OCI-LY1 (cell line): ENCODE results near the gene PI16.

Experiments used
- H2AFZ ChIP-seq: fragments of 200-600 bp; sonication (generic), shearing (Covaris generic); 2 replicates; pipeline ENCODE4 v1.6.0; 2014; ENCODE audit warnings: antibody characterized with exemption, mild to moderate bottlenecking, low read length
- H3F3A ChIP-seq: fragments of 200-600 bp; sonication (generic), shearing (Covaris generic); 2 replicates; pipeline ENCODE4 v1.6.0; 2014; ENCODE audit warnings: mild to moderate bottlenecking, antibody characterized with exemption, low read length, moderate library complexity; ENCODE audit not compliant: insufficient read depth
- H3K27ac ChIP-seq: fragments of 200-600 bp; sonication (generic); 2 replicates; pipeline ENCODE4 v1.5.1; 2014; ENCODE audit warnings: low read length, mixed run types, mild to moderate bottlenecking, low read depth; ENCODE audit not compliant: poor library complexity, severe bottlenecking
- H3K27me3 ChIP-seq: fragments of 200-600 bp; sonication (generic); 2 replicates; pipeline ENCODE4 v1.6.0; 2014; ENCODE audit warnings: antibody characterized with exemption, mild to moderate bottlenecking, low read length, moderate library complexity; ENCODE audit not compliant: insufficient read depth
- H3K36me3 ChIP-seq: fragments of 200-600 bp; sonication (generic); 2 replicates; pipeline ENCODE4 v1.6.1; 2014; ENCODE audit warnings: mild to moderate bottlenecking, antibody characterized with exemption, low read length, moderate library complexity, mixed read lengths; ENCODE audit not compliant: insufficient read depth
- H3K4me1 ChIP-seq: fragments of 200-600 bp; sonication (generic); 2 replicates; pipeline ENCODE4 v1.5.1; 2014; ENCODE audit warnings: mild to moderate bottlenecking, low read length, moderate library complexity; ENCODE audit not compliant: insufficient read depth, severe bottlenecking
- H3K4me2 ChIP-seq: fragments of 200-600 bp; sonication (generic), shearing (Covaris generic); 2 replicates; pipeline ENCODE4 v1.6.1; 2014; ENCODE audit warnings: low read length
- H3K4me3 ChIP-seq: fragments of 200-600 bp; sonication (generic); 2 replicates; pipeline ENCODE4 v1.5.1; 2014; ENCODE audit warnings: low read length, low read depth, mild to moderate bottlenecking, mixed read lengths; ENCODE audit not compliant: poor library complexity, severe bottlenecking
- H3K79me2 ChIP-seq: fragments of 200-600 bp; shearing (Covaris generic); 2 replicates; pipeline ENCODE4 v1.6.1; 2016; ENCODE audit warnings: mixed run types, low read length, mixed read lengths; ENCODE audit not compliant: insufficient read depth
- H3K9ac ChIP-seq: fragments of 200-600 bp; sonication (generic), shearing (Covaris generic); 2 replicates; pipeline ENCODE4 v1.6.1; 2014; ENCODE audit warnings: mild to moderate bottlenecking, low read length, mixed read lengths
- H3K9me2 ChIP-seq: fragments of 200-600 bp; sonication (generic), shearing (Covaris generic); 2 replicates; pipeline ENCODE4 v1.6.1; 2014; ENCODE audit warnings: low read depth, mild to moderate bottlenecking, low read length, mixed read lengths
- H3K9me3 ChIP-seq: fragments of 200-600 bp; shearing (Covaris generic); 2 replicates; pipeline ENCODE4 v1.6.1; 2014; ENCODE audit warnings: low read length, mixed read lengths
- H4K20me1 ChIP-seq: fragments of 200-600 bp; sonication (generic), shearing (Covaris generic); 2 replicates; pipeline ENCODE4 v1.6.0; 2016; ENCODE audit warnings: mild to moderate bottlenecking, low read length; ENCODE audit not compliant: insufficient read depth
- EZH2 ChIP-seq: fragments of 200-600 bp; sonication (generic), shearing (Covaris generic); IDR thresholded peaks from 2 replicates; pipeline ENCODE4 v1.8.0; 2017; ENCODE audit warnings: borderline replicate concordance, mixed run types, mild to moderate bottlenecking, antibody characterized with exemption, low read length, moderate library complexity, mixed read lengths
- TF ChIP-seq, protein P1 (sequence below): fragments of 200-600 bp; sonication (generic), shearing (Covaris generic); IDR thresholded peaks from 2 replicates; pipeline ENCODE4 v1.5.1; 2017; ENCODE audit warnings: mild to moderate bottlenecking, antibody characterized with exemption, low read length, moderate library complexity, mixed read lengths

The PI16 gene

DNA sequence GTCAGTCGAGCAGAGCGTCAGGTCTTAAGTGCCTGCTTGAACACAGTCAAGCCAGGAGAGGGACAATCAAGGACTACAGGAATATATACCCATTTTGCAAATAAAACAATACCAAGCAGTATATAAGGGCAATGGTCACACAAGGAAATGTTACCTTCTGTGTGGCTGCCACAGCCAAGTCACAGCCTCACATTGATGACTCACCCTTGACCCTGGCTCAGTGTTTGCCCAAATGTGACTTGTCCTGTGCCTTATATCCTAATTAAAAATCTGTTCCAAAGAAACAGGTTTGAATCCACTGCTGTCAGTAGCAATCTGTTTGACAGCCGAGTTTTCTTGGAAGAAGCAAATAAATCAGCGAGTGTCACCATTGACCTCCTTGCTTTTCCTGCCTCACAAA is 34.5 kb upstream of the PI16 start:
- Histone ChIP-seq H3K27ac (no peak overlapping the region), H3K4me1 (no peaks in the 10 kb centered on the region), H4K20me1 (no peaks in the 10 kb centered on the region), H3K36me3 (peaks cover 79% of the 10 kb centered on the region), H3K9ac (no peak overlapping the region), H2AFZ (no peak overlapping the region), H3K9me2 (no peaks in the 10 kb centered on the region), H3K79me2 (no peaks in the 10 kb centered on the region), H3F3A (no peaks in the 10 kb centered on the region), H3K9me3 (no peaks in the 10 kb centered on the region), H3K27me3 (no peaks in the 10 kb centered on the region), H3K4me3 (no peak overlapping the region), H3K4me2 (no peak overlapping the region)
- no peak for TF ChIP-seq EZH2
- TF ChIP-seq, protein P1, sequence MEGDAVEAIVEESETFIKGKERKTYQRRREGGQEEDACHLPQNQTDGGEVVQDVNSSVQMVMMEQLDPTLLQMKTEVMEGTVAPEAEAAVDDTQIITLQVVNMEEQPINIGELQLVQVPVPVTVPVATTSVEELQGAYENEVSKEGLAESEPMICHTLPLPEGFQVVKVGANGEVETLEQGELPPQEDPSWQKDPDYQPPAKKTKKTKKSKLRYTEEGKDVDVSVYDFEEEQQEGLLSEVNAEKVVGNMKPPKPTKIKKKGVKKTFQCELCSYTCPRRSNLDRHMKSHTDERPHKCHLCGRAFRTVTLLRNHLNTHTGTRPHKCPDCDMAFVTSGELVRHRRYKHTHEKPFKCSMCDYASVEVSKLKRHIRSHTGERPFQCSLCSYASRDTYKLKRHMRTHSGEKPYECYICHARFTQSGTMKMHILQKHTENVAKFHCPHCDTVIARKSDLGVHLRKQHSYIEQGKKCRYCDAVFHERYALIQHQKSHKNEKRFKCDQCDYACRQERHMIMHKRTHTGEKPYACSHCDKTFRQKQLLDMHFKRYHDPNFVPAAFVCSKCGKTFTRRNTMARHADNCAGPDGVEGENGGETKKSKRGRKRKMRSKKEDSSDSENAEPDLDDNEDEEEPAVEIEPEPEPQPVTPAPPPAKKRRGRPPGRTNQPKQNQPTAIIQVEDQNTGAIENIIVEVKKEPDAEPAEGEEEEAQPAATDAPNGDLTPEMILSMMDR, result no peak

DNA sequence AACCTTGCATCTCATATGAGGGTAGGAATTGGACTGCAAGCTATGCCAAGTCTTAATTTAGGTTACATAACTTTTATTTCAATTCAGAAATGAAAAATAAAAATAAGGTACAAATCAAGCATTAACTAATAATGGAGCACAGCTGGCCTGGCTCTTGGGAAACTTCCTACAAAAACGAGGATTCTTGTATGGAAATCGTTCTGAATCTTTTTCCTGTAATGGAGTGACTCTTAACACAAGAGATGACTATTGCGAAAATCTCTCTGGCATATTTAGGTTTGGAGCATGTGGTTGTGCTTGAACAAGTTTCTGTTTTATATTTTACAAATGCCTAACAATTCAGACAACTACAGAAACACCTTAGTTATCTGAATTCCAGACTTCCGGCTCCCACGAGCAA is 34.0 kb upstream of the PI16 start:
- Histone ChIP-seq H3K79me2 (no peaks in the 10 kb centered on the region), H3K36me3 (peaks cover 80% of the 10 kb centered on the region), H4K20me1 (no peaks in the 10 kb centered on the region), H3K27me3 (no peaks in the 10 kb centered on the region), H3K9me3 (no peaks in the 10 kb centered on the region), H3K4me2 (no peak overlapping the region), H3K4me3 (no peak overlapping the region), H3K9me2 (no peaks in the 10 kb centered on the region), H3F3A (no peaks in the 10 kb centered on the region), H3K9ac (no peak overlapping the region), H3K27ac (no peak overlapping the region), H3K4me1 (no peaks in the 10 kb centered on the region), H2AFZ (no peak overlapping the region)
- no peak for TF ChIP-seq EZH2
- TF ChIP-seq, protein P1, result no peak

DNA sequence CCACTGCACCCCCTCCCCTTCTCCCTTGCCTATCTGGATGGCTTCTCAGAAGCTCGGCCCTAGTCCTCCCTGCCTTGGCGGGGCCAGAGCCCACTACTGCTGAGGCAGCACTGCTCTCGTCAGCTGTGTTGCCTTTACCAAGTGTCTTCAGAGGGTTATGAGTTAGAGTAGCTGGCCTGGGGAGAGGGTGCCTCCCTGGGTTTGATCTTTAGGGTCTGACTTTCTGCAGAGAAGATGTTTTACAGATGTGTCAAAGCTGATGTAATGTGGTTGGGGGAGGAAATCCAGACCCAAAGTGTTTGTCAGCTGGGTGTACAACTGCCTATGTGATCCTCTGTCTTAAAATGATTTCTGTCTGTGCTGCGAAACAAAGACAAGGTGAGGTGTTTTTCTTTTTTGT is 30.4 kb upstream of the PI16 start:
- Histone ChIP-seq H3K9me3 (no peaks in the 10 kb centered on the region), H3K27me3 (no peaks in the 10 kb centered on the region), H3K27ac (no peak overlapping the region), H3K79me2 (no peaks in the 10 kb centered on the region), H3K4me3 (no peak overlapping the region), H3K36me3 (peaks cover 45% of the 10 kb centered on the region), H3K4me1 (no peaks in the 10 kb centered on the region), H3K4me2 (no peak overlapping the region), H4K20me1 (no peaks in the 10 kb centered on the region), H3K9ac (no peak overlapping the region), H3F3A (no peaks in the 10 kb centered on the region), H3K9me2 (no peaks in the 10 kb centered on the region), H2AFZ (no peak overlapping the region)
- no peak for TF ChIP-seq EZH2

DNA sequence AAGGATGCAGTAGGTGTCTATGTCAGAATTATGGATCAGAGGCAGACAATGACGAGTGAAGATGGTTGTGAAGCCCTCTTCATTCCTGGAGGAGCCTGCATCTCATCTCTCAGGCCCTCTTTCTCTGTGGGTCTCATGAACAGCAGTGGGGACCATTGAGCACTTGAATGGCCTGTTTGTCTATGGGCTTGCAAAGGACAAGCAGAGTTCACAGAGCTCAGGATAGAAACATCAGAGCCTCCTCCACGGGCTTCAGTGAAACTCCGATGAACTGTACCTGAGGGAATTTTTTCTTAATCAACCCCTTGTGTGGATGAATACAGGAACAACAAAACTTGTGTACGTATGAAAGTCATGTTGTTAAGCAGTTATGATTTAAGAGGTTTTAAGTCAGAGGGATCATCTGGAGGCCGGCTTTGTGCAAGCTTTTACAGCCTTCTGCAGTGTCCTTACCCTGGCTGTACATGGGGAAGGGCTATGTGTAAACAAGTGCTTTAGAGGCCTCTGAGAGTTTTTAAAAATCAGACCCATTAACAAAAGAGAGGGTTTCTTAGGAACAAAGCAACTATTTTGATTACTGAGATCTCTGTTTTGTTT is 29.7 kb upstream of the PI16 start:
- Histone ChIP-seq H2AFZ (no peak overlapping the region), H3K9me2 (no peaks in the 10 kb centered on the region), H3K4me2 (no peak overlapping the region), H3K9me3 (no peaks in the 10 kb centered on the region), H3K4me1 (no peaks in the 10 kb centered on the region), H3K79me2 (no peaks in the 10 kb centered on the region), H3F3A (no peaks in the 10 kb centered on the region), H3K9ac (no peak overlapping the region), H3K4me3 (no peak overlapping the region), H3K36me3 (peaks cover 38% of the 10 kb centered on the region), H3K27ac (no peak overlapping the region), H4K20me1 (no peaks in the 10 kb centered on the region), H3K27me3 (no peaks in the 10 kb centered on the region)
- TF ChIP-seq, protein P1, result no peak
- no peak for TF ChIP-seq EZH2
